Stimulated activated CD4-positive, alpha-beta T cell treated with anti-CD3 and anti-CD28 coated beads, Interleukin-12 subunit alpha, Interleukin-12 subunit beta, amount 100 ng/mL, for 48 hours (primary cell): ENCODE results near the gene KIAA0930.
"Not testable (repeated sequence)": the region's sequence is repeated elsewhere in the genome, so short reads cannot be mapped to it uniquely, and the experiment has no call there.

Experiments used
- DNase-seq, 3 donors: peaks; one replicate each; pipeline ENCODE4 v3.0.0-alpha.2; 2020; ENCODE audit warnings: low read depth in 2 of 3, low spot score in 1 of 3

KIAA0930 gene

GRCh38 chr22:45263463-45264269, 23.0 kb upstream of the KIAA0930 start:
- DNase-seq = no peak

GRCh38 chr22:45262931-45263462, 22.3 kb upstream of the KIAA0930 start:
- no peak for DNase-seq

- DNase-seq = no peak
Measured at GRCh38 chr22:45262195-45262930, 21.7 kb upstream of the KIAA0930 start.

DNA sequence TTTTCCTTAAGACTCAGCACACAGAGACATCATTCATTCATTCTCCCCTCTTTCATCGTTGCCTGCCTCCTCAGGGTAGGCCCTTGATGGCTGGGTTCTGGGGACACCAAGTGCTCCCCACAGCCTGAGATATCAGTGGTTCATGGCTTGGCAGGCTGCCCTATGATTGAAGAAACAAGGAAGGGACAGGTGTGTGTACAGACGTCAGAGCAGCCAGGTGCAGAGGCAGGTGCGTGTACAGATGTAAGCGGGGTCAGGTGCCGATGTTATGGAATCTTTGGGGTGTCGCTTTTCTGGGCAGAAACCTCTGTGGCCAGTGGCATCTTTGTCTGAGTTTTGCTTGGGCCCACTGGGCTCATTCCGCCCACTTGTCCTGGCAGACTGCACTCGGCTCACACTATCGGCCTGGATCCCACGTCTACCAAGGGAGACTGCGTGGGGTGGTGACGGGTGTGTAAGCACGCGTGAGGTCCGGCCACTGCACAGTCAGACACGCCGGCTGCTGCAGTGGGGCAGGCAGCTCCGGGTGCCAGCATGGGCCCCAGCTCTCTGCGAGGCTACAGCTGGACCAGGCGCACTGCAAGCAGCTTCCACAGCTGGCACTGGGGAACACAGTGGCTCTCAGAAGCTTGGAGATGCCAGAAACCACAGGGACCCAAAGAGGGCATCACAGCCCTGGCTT, 20.9 kb upstream of the KIAA0930 start:
- DNase-seq = no peak

- not testable (repeated sequence) for DNase-seq
Measured at GRCh38 chr22:45260395-45260759, 19.7 kb upstream of the KIAA0930 start.

GRCh38 chr22:45259754-45260394, 19.2 kb upstream of the KIAA0930 start:
- DNase-seq = no peak

- DNase-seq = not testable (repeated sequence)
Measured at GRCh38 chr22:45257941-45258340, 17.2 kb upstream of the KIAA0930 start.

DNA sequence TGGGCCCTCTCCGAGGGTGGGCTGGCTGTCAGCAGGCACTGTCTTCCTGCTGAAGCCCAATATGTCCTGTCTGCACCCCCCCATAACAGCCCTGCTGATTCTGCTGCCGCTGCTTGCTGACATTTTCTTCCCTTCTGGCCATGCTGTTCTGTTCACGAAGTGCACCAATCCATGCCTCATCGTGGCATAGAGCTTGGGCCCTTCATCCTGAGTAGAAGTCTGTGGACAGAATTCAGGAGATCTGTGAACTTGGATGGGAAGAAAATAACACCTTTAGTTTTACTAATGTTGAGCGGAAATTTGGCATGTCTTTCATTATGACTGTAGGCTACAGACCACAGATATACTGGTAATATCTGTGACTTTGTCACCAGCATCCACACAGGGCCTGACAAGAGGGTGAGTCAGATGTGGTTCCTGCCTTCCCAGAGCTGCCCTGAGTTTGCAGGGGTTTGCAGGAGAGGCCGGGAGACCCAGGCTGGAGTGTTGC, 14.1 kb upstream of the KIAA0930 start:
- DNase-seq = no peak

- no peak for DNase-seq
Measured at GRCh38 chr22:45254388-45254787, 13.7 kb upstream of the KIAA0930 start.

- DNase-seq = no peak
Measured at GRCh38 chr22:45253039-45253641, 12.4 kb upstream of the KIAA0930 start.

DNA sequence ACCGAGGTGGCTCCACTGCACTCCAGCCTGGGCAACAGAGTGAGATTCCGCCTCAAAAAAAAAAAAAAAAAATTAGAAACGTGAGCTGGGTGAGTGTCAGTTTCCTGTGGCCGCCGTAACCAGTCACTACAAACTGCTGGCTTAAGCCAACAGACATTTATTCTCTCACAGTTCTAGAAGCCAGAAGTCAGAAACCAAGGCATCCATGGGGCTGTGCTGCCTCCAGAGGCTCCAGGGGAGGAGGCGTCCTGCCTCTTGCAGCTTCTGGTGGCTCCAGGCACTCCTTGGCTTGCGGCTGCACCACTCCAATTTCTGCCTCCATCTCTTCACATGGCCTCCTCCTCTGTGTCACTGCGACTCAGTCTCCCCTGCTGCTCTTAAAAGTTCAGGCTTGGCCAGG, 11.1 kb upstream of the KIAA0930 start:
- DNase-seq = no peak

GRCh38 chr22:45248832-45249561, 8.3 kb upstream of the KIAA0930 start:
- no peak for DNase-seq

DNA sequence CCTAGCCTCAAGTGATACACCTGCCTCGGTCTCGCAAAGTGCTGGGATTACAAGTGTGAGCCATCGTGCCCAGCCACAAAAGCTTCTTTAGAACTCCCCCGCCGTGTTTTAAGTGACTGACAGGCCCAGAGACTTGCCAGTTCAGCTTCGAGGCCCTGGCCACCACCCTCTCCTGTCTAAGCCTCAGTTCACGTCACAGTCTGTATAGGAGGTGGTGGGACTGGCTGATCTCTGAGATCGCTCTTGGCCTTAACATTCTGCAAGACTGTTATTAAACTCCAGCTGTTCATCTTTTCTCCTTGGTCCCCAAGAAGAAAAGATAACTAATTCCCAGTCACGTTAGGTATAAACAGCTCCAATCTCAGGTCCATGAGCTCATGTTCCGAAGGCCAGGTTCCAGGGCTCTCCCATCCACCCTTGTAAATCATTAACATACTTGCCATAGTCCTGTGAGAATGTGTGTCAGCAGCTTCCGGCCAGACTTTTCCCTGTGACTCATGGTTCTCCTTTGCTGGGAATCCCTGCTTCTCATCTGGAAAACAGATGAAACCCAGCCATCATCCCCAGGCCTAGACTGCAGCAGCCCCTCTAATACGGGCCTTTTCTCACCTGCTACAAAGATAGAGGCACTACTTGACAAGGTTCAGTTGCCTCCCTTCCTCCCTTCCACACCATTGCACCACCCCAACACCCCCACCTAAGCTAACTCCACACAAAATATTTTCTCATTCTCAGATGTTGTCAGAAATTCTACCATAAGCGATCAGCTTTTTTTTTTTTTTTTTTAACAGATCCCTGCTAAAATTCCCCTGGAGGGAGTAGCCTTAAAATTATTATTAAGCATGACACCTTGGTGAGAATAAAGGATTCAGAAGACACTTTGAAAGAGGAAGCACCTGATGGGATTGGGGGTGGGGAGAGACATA, 5.6 kb upstream of the KIAA0930 start:
- DNase-seq = no peak

- no peak for DNase-seq
Measured at GRCh38 chr22:45244916-45245315, 4.2 kb upstream of the KIAA0930 start.

DNA sequence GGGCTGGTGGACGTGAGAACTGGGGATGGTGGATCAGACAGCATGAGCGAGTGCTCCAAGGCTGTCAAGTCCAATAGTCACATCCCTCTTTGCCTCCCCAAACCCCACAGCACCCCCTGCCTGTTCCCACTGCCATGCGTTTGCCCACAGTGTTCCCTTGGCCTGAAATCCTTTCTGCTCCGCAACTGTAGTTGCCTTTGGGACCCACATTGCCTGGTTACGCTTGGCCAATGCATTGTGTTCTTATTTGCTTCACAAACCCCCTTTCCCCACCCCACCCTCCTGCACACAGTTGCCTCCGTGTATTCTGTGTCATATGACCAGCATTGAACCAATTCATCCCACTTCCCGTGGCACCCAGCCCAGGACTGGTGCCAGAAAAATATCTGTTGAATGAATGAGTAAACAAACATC, 2.1 kb upstream of the KIAA0930 start:
- no peak for DNase-seq

- peak in 1 of 3 donors; percentile 14 for DNase-seq
Measured at GRCh38 chr22:45240104-45240809, 437 bp downstream of the KIAA0930 start.

- DNase-seq = no peak
Measured at GRCh38 chr22:45239681-45240051, 1.0 kb downstream of the KIAA0930 start.

DNA sequence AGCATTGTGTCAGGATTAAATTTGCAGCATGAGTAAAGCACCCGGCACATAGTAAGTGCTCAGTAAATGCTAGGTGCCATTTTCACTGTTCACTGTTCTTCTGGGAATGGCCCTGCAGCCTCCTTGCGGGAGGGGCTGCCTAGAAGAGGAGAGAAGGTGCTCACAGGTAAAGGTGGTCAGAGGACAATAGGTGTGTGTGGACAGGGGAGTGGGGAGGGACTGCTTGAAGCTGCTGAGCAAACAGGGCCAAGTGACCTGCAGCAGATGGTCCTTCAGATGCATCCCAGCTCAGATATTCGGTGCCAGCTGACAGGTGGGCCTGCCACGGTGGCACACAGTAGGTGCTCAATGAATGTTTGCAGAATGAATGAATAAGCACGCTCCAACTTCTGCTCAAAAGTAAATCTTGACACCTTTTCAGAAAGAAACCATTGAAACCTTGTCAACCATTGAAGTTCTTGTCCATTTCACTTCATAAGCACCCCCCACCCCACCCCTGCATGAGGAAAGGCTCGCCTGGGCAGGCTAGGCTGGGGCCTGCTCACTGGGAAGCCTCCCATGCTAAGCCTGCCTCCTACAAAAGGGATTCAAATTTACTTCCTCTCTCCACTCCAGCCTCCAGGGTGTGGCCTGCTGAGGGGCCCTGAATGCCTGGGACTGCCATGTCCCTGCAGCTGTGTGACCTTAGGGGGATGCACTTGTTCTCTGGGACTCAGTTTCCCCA, 1.6 kb downstream of the KIAA0930 start:
- no peak for DNase-seq
